Measurements from ENCODE around the gene AANAT.
"Not testable (repeated sequence)": the region's sequence is repeated elsewhere in the genome, so short reads cannot be mapped to it uniquely, and the experiment has no call there.

The AANAT gene

DNA sequence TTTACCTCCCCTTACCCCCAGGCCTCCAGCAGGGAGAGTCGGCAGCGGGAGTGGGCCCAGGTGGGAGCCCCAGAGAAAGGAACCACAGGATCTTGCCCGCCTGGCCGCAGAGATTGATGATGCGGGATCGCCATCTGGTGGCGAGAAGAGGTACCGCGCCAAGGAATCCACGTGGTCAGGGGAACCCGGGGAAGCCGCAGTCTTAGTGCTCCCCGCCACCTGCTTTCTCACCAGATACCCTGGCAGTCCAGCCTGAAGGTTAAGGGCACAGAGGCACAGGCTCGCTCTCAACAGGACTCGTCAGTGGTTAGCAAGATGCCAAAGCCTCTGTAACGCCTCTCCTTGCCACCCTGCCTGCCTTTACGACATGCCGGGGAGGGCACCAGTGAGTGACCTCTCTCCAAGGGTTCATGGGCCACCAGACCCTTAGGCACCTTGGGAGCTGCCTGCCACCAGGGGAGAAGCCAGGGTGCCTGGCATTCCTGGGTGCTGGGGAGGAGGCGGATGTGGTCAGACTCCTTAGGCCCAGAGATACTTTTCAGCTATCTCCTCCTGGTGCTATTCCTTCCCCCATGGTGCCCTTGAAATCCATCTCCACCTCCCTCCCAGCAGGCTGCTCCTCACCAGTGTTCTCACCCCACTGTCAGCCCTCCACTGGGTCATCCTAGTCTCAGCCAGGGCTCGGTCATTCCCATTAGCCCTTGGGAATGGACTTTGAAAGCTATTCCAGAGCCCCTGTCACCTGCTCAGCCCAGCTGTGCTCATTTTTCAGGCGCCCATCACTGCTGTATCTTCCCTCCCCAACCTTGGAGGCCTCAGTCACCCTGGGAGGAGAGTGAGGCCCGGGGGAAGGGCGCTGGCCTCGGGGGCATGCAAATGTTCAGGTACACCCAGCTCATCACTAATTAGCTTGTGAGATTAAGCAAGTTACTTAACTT is 39.3 kb downstream of the AANAT start:
- Histone ChIP-seq H3K9ac (peak overlapping the region in 5 of 11 experiments; percentile 5 to 33 (median 20); a peak in 5 of 22 replicates), H3K27ac (no peak overlapping the region; a peak in 2 of 22 replicates), H4K20me1 (no peaks in the 10 kb centered on the region), H3K4me2 (peak overlapping the region; percentile 32 to 77 (median 51)), H3K4me1 (peaks cover 25 to 76% (median 48%) of the 10 kb centered on the region in 10 experiments), H3K9me3 (replicated peaks in 1 of 11) (no peaks in the 10 kb centered on the region), H3K36me3 (no peaks in the 10 kb centered on the region), H3K4me3 (no peak overlapping the region), H3K27me3 (no peaks in the 10 kb centered on the region)
- TF ChIP-seq Cebpa-rat (IDR thresholded peaks at IDR 0.05), result no peak

GRCh38 chr17:76508472-76509063 is 41.2 kb downstream of the AANAT start:
- H3K27ac ChIP-seq; H3K27me3 ChIP-seq; H3K9me3 ChIP-seq (replicated peaks in 1 of 11); H3K36me3 ChIP-seq; H3K4me3 ChIP-seq; H3K4me2 ChIP-seq; H3K9ac ChIP-seq; H4K20me1 ChIP-seq: not testable (repeated sequence)
- H3K4me1 ChIP-seq, result peaks cover 29 to 76% (median 48%) of the 10 kb centered on the region in 10 experiments

DNA sequence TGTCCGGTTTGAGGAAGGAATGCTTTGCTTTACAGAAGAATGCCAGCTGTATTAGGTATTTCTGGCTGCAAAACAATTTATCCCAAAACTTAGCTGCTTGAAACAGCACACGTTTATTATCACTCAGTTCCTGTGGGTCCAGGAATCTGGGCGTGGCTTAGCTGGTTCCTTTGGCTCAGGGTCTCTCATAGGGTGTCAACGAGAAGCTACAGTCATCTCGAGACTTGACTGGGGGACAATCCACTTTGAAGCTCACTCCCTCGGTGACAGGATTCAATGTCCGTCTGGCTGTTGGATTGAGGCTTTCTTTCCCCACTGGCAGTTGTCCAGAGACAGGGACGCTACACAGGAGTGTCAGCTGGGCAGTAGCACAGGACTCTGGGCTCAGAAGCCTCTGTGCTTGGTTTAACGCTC is 43.4 kb downstream of the AANAT start:
- Histone ChIP-seq H3K4me1 (peaks cover 50 to 78% (median 60%) of the 10 kb centered on the region in 10 experiments), H3K9me3 (replicated peaks in 1 of 11) (no peaks in the 10 kb centered on the region), H3K36me3 (no peaks in the 10 kb centered on the region), H3K4me2 (peak overlapping the region in 7 of 11 experiments; percentile 79 to 88 (median 82); a peak in 9 of 22 replicates), H3K4me3 (no peak overlapping the region), H4K20me1 (no peaks in the 10 kb centered on the region), H3K9ac (no peak overlapping the region), H3K27me3 (no peaks in the 10 kb centered on the region), H3K27ac (peak overlapping the region in 4 of 11 experiments; percentile 12 to 62 (median 32); a peak in 5 of 22 replicates)
- no peak for TF ChIP-seq Cebpa-rat (IDR thresholded peaks at IDR 0.05)

DNA sequence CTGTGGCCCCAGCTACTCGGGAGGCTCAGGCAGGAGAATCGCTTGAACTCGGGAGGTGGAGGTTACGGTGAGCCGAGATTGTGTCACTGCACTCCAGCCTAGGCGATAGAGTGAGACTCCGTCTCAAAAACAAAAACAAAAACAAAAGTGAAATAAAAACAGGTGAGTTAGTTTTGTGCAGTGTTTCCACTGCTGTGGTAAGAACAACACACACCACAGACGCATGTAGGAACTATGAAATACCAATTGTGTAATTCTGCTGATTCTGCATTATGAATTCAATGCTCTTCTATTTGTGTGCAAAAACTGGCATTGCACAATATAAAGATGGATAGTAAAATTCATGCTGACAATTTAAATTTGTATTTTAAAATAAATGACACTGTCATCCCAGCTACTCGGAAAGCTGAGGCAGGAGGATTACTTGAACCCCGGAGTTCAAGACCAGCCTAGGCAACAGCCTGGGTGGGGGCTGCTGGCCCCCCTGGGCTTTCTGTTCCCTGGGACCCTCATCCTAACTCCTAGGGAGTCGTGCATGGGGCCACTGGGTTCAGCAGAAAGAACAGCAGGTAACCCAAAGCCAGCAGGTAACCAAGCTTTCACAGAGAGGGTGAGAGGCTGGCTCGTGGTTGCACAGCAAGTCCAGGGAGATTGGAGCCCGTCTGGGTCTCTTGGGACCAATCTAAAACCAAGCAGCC is 44.4 kb downstream of the AANAT start:
- Histone ChIP-seq H3K4me2 (peak overlapping the region; percentile 59 to 88 (median 80); a peak in 21 of 22 replicates), H3K27ac (peak overlapping the region; percentile 14 to 91 (median 87); a peak in 18 of 22 replicates), H3K9me3 (replicated peaks in 1 of 11) (no peaks in the 10 kb centered on the region), H3K36me3 (no peaks in the 10 kb centered on the region), H4K20me1 (no peaks in the 10 kb centered on the region), H3K4me1 (peaks cover 52 to 78% (median 63%) of the 10 kb centered on the region in 10 experiments), H3K9ac (peak overlapping the region in 10 of 11 experiments; percentile 14 to 62 (median 40); a peak in 10 of 22 replicates), H3K27me3 (no peaks in the 10 kb centered on the region), H3K4me3 (no peak overlapping the region)
- peak in 6 of 11 experiments; percentile 27 to 75 (median 38); a peak in 5 of 22 replicates for TF ChIP-seq Cebpa-rat (IDR thresholded peaks at IDR 0.05)

GRCh38 chr17:76512366-76513305 is 45.2 kb downstream of the AANAT start:
- Histone ChIP-seq H3K9me3 (replicated peaks in 1 of 11) (no peaks in the 10 kb centered on the region), H3K27me3 (no peaks in the 10 kb centered on the region), H3K4me3 (no peak overlapping the region), H3K4me2 (peak overlapping the region; percentile 59 to 88 (median 80)), H3K9ac (peak overlapping the region in 10 of 11 experiments; percentile 14 to 62 (median 40); a peak in 16 of 22 replicates), H4K20me1 (no peaks in the 10 kb centered on the region), H3K27ac (peak overlapping the region; percentile 35 to 91 (median 88); a peak in 21 of 22 replicates), H3K36me3 (no peaks in the 10 kb centered on the region), H3K4me1 (peaks cover 55 to 83% (median 69%) of the 10 kb centered on the region in 10 experiments)
- no peak for TF ChIP-seq Cebpa-rat (IDR thresholded peaks at IDR 0.05)

GRCh38 chr17:76513306-76513692 is 45.9 kb downstream of the AANAT start:
- no peak for TF ChIP-seq Cebpa-rat (IDR thresholded peaks at IDR 0.05)
- Histone ChIP-seq H3K9me3 (replicated peaks in 1 of 11) (no peaks in the 10 kb centered on the region), H3K9ac (peak overlapping the region in 8 of 11 experiments; percentile 21 to 84 (median 44); a peak in 9 of 22 replicates), H3K4me2 (peak overlapping the region; percentile 59 to 88 (median 80)), H3K4me1 (peaks cover 60 to 89% (median 75%) of the 10 kb centered on the region in 10 experiments), H3K36me3 (no peaks in the 10 kb centered on the region), H4K20me1 (no peaks in the 10 kb centered on the region), H3K27ac (peak overlapping the region; percentile 35 to 91 (median 88); a peak in 20 of 22 replicates), H3K4me3 (no peak overlapping the region), H3K27me3 (no peaks in the 10 kb centered on the region)

DNA sequence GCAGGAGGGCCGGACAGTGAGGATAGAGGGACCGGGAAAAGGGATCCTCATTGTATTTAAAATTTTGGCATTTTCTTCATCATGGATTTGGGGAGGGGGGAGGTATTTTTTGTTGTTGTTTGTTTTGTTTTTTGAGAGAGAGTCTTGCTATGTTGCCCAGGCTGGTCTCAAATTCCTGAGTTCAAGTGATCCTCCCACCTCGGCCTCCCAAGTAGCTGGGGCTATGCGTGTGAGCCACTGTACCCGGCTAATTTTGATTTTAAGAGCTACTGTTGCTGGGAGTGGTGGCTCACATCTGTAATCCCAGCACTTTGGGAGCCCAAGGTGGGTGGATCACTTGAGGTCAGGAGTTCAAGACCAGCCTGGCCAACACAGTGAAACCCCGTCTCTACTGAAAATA is 47.0 kb downstream of the AANAT start:
- not testable (repeated sequence) for H3K27me3 ChIP-seq; H3K4me3 ChIP-seq; H3K36me3 ChIP-seq; H3K9me3 ChIP-seq (replicated peaks in 1 of 11); H4K20me1 ChIP-seq
- H3K9ac ChIP-seq, result peak overlapping the region in 9 of 11 experiments; percentile 43 to 84 (median 75); a peak in 11 of 22 replicates
- peak overlapping the region; percentile 65 to 88 (median 80); a peak in 21 of 22 replicates for H3K4me2 ChIP-seq
- peak overlapping the region; percentile 81 to 91 (median 88) for H3K27ac ChIP-seq
- H3K4me1 ChIP-seq, result peaks cover 60 to 99% (median 84%) of the 10 kb centered on the region in 10 experiments
